GM23338 (cell line): ENCODE measurements around the gene KATNAL1. TPM values are rescaled to one million over a fixed set of nuclear protein-coding genes. Genes with fewer than 3 reads are reported as not detected.

ENCODE experiments used
- ATAC-seq: fragments of 200-7000 bp; cut with Tn5 transposase; 3 replicates; pipeline ENCODE4 v1.9.1; 2020
- DNase-seq: peaks from one replicate; pipeline ENCODE4 v3.0.0-alpha.2; 2015; ENCODE audit warnings: low spot score
- H2AFZ ChIP-seq: fragments of 200-600 bp; sonication (generic); 2 replicates; pipeline ENCODE4 v1.8.0; 2016; ENCODE audit warnings: antibody characterized with exemption, mild to moderate bottlenecking, moderate library complexity
- H3F3A ChIP-seq: fragments of 200-600 bp; sonication (generic); replicated peaks from 2 replicates; pipeline ENCODE4 v1.8.0; 2017; ENCODE audit warnings: antibody characterized with exemption, mixed run types, low read depth
- H3K27ac ChIP-seq: fragments of 200-600 bp; sonication (generic); 2 replicates; pipeline ENCODE4 v1.6.1; 2016; ENCODE audit warnings: low read depth
- H3K27me3 ChIP-seq: fragments of 200-600 bp; sonication (generic); 2 replicates; pipeline ENCODE4 v1.8.0; 2016; ENCODE audit warnings: mild to moderate bottlenecking, mixed run types, moderate library complexity; ENCODE audit not compliant: insufficient read depth
- H3K36me3 ChIP-seq: fragments of 200-600 bp; sonication (generic); 2 replicates; pipeline ENCODE4 v1.8.0; 2016; ENCODE audit warnings: mild to moderate bottlenecking; ENCODE audit not compliant: insufficient read depth
- H3K4me1 ChIP-seq: fragments of 200-600 bp; sonication (generic); 2 replicates; pipeline ENCODE4 v1.8.0; 2016; ENCODE audit warnings: mild to moderate bottlenecking, moderate library complexity; ENCODE audit not compliant: insufficient read depth
- H3K4me2 ChIP-seq: fragments of 200-600 bp; sonication (generic); 2 replicates; pipeline ENCODE4 v1.7.1; 2017; ENCODE audit warnings: mixed run types
- H3K4me3 ChIP-seq: fragments of 200-600 bp; sonication (generic); 2 replicates; pipeline ENCODE4 v1.6.1; 2016; ENCODE audit warnings: mixed run types
- H3K79me2 ChIP-seq: fragments of 200-600 bp; sonication (generic); replicated peaks from 2 replicates; pipeline ENCODE4 v1.8.0; 2017; ENCODE audit warnings: mild to moderate bottlenecking; ENCODE audit not compliant: insufficient read depth
- H3K9me2 ChIP-seq: fragments of 200-600 bp; sonication (generic); 2 replicates; pipeline ENCODE4 v1.8.0; 2017; ENCODE audit not compliant: insufficient read depth
- H4K20me1 ChIP-seq: fragments of 200-600 bp; sonication (generic); replicated peaks from 2 replicates; pipeline ENCODE4 v1.8.0; 2017; ENCODE audit warnings: mild to moderate bottlenecking; ENCODE audit not compliant: insufficient read depth
- H3K27ac Mint-ChIP-seq: 2 replicates; pipeline ENCODE4 v1.8.0; 2020; ENCODE audit warnings: inconsistent platforms, mild to moderate bottlenecking, moderate library complexity, mixed read lengths
- H3K27me3 Mint-ChIP-seq: 3 replicates; pipeline ENCODE4 v1.8.0; 2022; ENCODE audit warnings: low read depth, mild to moderate bottlenecking, moderate library complexity, mixed read lengths, inconsistent platforms; ENCODE audit not compliant: insufficient read depth, poor library complexity
- H3K36me3 Mint-ChIP-seq: 3 replicates; pipeline ENCODE4 v1.8.0; 2021; ENCODE audit warnings: low read depth, mild to moderate bottlenecking, inconsistent platforms, moderate library complexity, mixed read lengths
- H3K4me1 Mint-ChIP-seq: 3 replicates; pipeline ENCODE4 v1.8.0; 2020; ENCODE audit warnings: mild to moderate bottlenecking, inconsistent platforms, mixed read lengths
- H3K4me3 Mint-ChIP-seq: 3 replicates; pipeline ENCODE4 v1.8.0; 2021; ENCODE audit warnings: moderate library complexity, mild to moderate bottlenecking, inconsistent platforms, mixed read lengths
- H3K9me3 Mint-ChIP-seq: 3 replicates; pipeline ENCODE4 v1.8.0; 2020; ENCODE audit warnings: moderate library complexity, mild to moderate bottlenecking, inconsistent platforms, mixed read lengths
- CREB1 ChIP-seq: fragments of 250-450 bp; sonication (Bioruptor Pico); IDR thresholded peaks from 2 replicates; pipeline ENCODE4 v1.5.0; 2020; ENCODE audit warnings: low read depth, mild to moderate bottlenecking, moderate library complexity
- ETS1 ChIP-seq: IDR thresholded peaks from 2 replicates; pipeline ENCODE4 v1.6.1; 2016; ENCODE audit warnings: antibody characterized with exemption
- EZH2 ChIP-seq: fragments of 200-600 bp; sonication (generic); IDR thresholded peaks from one replicate; pipeline ENCODE4 v1.8.0; 2017; ENCODE audit warnings: antibody characterized with exemption, mild to moderate bottlenecking, low read depth; ENCODE audit not compliant: unreplicated experiment
- EZH2phosphoT487 ChIP-seq: fragments of 200-600 bp; sonication (generic); IDR thresholded peaks from one replicate; pipeline ENCODE4 v1.8.1; 2018; ENCODE audit warnings: antibody characterized with exemption; ENCODE audit not compliant: unreplicated experiment
- JUNB ChIP-seq: IDR thresholded peaks from one replicate; pipeline ENCODE4 v1.6.1; 2016; ENCODE audit warnings: antibody characterized with exemption; ENCODE audit not compliant: unreplicated experiment
- NANOG ChIP-seq: IDR thresholded peaks from 2 replicates; pipeline ENCODE4 v1.6.1; 2016; ENCODE audit warnings: antibody characterized with exemption, borderline replicate concordance
- POLR2AphosphoS5 ChIP-seq: IDR thresholded peaks from 2 replicates; pipeline ENCODE4 v1.6.1; 2016; ENCODE audit warnings: antibody characterized with exemption, low read depth
- REST ChIP-seq: IDR thresholded peaks from one replicate; pipeline ENCODE4 v1.6.1; 2018; ENCODE audit warnings: antibody characterized with exemption; ENCODE audit not compliant: unreplicated experiment
- STAT1 ChIP-seq: IDR thresholded peaks from one replicate; pipeline ENCODE4 v1.6.1; 2016; ENCODE audit warnings: antibody characterized with exemption; ENCODE audit not compliant: unreplicated experiment
- ZNF114 ChIP-seq: fragments of 250-450 bp; sonication (Bioruptor Pico); IDR thresholded peaks from 2 replicates; pipeline ENCODE4 v1.5.0; 2020; ENCODE audit warnings: mild to moderate bottlenecking, moderate library complexity
- ZNF331 ChIP-seq: fragments of 250-450 bp; sonication (Bioruptor Pico); IDR thresholded peaks from 2 replicates; pipeline ENCODE4 v1.5.0; 2020; ENCODE audit warnings: low read depth, mild to moderate bottlenecking, moderate library complexity
- polyA plus RNA-seq: library from polyadenylated mRNA; unstranded; fragments of >200 nt; fragmentation: Nextera tagmentation; extraction: Ambion mirVana; gene quantifications from 2 replicates; pipeline ENCODE4 v1.2.1, GENCODE V29; 2016
- total RNA-seq: library from RNA; depleted of rRNA; stranded (reverse); fragments of >200 nt; shearing (Covaris generic); gene quantifications from 2 replicates; pipeline ENCODE4 v1.2.3, GENCODE V29; 2014
- TF ChIP-seq, protein P1 (sequence below), 2 experiments: fragments of 200-600 bp in 1 of 2; sonication (generic) in 1 of 2; conservative IDR thresholded peaks; 2 replicates each; pipeline versions ENCODE4 v1.5.1 to v1.6.1; 2016 to 2017; ENCODE audit warnings: antibody characterized with exemption in 2 of 2, low read depth in 2 of 2, mild to moderate bottlenecking in 2 of 2, moderate library complexity in 1 of 2
- TF ChIP-seq, protein P2 (sequence below): fragments of 250-450 bp; sonication (Bioruptor Pico); IDR thresholded peaks from 2 replicates; pipeline ENCODE4 v1.5.0; 2020; ENCODE audit warnings: mild to moderate bottlenecking, moderate library complexity

Gene KATNAL1
- total and polyA plus RNA-seq, 2 experiments from 2014 or later = 6.1 to 11.5 TPM

DNA sequence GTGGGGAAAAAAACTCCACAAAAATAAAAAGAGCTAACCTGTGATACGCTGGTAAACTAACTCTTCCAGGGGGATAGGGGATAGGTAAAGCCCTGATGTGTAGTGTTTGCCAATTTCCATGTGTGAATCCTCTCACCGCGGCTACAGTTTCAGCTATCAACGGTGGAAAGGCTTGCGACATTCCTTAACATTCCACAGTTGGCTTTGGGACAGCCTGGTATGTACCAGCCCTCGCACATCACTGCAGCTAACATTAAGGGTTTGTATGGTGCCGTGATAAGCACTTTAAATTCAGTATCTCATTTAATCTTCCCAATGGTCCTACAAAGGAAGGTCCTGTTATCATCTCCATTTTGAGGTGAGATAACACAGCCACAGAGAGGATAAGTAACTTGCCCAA is 112.4 kb downstream of the KATNAL1 start:
- Histone ChIP-seq H3K4me3 (no peak overlapping the region), H3F3A (no peaks in the 10 kb centered on the region), H3K27me3 (no peaks in the 10 kb centered on the region), H3K79me2 (no peaks in the 10 kb centered on the region), H3K9me2 (no peaks in the 10 kb centered on the region), H3K36me3 (no peaks in the 10 kb centered on the region), H3K27ac (no peak overlapping the region), H3K4me1 (no peaks in the 10 kb centered on the region; the same call in 1 of the 2 replicates), H3K4me2 (no peak overlapping the region), H2AFZ (no peak overlapping the region), H4K20me1 (no peaks in the 10 kb centered on the region)
- Mint-ChIP-seq H3K36me3 (no peaks in the 10 kb centered on the region), H3K9me3 (no peaks in the 10 kb centered on the region), H3K27ac (no peak overlapping the region), H3K4me3 (no peak overlapping the region), H3K27me3 (no peaks in the 10 kb centered on the region), H3K4me1 (peaks cover 45% of the 10 kb centered on the region)
- TF ChIP-seq STAT1 (no peak), REST (no peak), ZNF114 (CRISPR knock-in tag) (no peak), EZH2 (no peak), NANOG (no peak), ZNF331 (CRISPR knock-in tag) (no peak), EZH2phosphoT487 (no peak), CREB1 (CRISPR knock-in tag) (no peak), ETS1 (no peak), POLR2AphosphoS5 (no peak), JUNB (no peak)
- TF ChIP-seq, protein P1, sequence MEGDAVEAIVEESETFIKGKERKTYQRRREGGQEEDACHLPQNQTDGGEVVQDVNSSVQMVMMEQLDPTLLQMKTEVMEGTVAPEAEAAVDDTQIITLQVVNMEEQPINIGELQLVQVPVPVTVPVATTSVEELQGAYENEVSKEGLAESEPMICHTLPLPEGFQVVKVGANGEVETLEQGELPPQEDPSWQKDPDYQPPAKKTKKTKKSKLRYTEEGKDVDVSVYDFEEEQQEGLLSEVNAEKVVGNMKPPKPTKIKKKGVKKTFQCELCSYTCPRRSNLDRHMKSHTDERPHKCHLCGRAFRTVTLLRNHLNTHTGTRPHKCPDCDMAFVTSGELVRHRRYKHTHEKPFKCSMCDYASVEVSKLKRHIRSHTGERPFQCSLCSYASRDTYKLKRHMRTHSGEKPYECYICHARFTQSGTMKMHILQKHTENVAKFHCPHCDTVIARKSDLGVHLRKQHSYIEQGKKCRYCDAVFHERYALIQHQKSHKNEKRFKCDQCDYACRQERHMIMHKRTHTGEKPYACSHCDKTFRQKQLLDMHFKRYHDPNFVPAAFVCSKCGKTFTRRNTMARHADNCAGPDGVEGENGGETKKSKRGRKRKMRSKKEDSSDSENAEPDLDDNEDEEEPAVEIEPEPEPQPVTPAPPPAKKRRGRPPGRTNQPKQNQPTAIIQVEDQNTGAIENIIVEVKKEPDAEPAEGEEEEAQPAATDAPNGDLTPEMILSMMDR (conservative IDR thresholded peaks at IDR 0.05; ENCODE audit: low read depth in 2 of 2) = no peak
- TF ChIP-seq, protein P2, sequence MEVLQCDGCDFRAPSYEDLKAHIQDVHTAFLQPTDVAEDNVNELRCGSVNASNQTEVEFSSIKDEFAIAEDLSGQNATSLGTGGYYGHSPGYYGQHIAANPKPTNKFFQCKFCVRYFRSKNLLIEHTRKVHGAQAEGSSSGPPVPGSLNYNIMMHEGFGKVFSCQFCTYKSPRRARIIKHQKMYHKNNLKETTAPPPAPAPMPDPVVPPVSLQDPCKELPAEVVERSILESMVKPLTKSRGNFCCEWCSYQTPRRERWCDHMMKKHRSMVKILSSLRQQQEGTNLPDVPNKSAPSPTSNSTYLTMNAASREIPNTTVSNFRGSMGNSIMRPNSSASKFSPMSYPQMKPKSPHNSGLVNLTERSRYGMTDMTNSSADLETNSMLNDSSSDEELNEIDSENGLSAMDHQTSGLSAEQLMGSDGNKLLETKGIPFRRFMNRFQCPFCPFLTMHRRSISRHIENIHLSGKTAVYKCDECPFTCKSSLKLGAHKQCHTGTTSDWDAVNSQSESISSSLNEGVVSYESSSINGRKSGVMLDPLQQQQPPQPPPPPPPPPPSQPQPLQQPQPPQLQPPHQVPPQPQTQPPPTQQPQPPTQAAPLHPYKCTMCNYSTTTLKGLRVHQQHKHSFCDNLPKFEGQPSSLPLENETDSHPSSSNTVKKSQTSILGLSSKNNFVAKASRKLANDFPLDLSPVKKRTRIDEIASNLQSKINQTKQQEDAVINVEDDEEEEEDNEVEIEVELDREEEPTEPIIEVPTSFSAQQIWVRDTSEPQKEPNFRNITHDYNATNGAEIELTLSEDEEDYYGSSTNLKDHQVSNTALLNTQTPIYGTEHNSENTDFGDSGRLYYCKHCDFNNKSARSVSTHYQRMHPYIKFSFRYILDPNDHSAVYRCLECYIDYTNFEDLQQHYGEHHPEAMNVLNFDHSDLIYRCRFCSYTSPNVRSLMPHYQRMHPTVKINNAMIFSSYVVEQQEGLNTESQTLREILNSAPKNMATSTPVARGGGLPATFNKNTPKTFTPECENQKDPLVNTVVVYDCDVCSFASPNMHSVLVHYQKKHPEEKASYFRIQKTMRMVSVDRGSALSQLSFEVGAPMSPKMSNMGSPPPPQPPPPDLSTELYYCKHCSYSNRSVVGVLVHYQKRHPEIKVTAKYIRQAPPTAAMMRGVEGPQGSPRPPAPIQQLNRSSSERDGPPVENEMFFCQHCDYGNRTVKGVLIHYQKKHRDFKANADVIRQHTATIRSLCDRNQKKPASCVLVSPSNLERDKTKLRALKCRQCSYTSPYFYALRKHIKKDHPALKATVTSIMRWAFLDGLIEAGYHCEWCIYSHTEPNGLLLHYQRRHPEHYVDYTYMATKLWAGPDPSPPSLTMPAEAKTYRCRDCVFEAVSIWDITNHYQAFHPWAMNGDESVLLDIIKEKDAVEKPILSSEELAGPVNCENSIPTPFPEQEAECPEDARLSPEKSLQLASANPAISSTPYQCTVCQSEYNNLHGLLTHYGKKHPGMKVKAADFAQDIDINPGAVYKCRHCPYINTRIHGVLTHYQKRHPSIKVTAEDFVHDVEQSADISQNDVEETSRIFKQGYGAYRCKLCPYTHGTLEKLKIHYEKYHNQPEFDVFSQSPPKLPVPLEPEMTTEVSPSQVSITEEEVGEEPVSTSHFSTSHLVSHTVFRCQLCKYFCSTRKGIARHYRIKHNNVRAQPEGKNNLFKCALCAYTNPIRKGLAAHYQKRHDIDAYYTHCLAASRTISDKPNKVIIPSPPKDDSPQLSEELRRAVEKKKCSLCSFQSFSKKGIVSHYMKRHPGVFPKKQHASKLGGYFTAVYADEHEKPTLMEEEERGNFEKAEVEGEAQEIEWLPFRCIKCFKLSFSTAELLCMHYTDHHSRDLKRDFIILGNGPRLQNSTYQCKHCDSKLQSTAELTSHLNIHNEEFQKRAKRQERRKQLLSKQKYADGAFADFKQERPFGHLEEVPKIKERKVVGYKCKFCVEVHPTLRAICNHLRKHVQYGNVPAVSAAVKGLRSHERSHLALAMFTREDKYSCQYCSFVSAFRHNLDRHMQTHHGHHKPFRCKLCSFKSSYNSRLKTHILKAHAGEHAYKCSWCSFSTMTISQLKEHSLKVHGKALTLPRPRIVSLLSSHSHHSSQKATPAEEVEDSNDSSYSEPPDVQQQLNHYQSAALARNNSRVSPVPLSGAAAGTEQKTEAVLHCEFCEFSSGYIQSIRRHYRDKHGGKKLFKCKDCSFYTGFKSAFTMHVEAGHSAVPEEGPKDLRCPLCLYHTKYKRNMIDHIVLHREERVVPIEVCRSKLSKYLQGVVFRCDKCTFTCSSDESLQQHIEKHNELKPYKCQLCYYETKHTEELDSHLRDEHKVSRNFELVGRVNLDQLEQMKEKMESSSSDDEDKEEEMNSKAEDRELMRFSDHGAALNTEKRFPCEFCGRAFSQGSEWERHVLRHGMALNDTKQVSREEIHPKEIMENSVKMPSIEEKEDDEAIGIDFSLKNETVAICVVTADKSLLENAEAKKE (CRISPR knock-in tag) = no peak
- ATAC-seq (peak; percentile 25; the same call in 2 of the 3 replicates), DNase-seq (peak; percentile 40)
